Neural cell (in vitro differentiated cells): ENCODE data around the gene CCDC150. TPM values are rescaled to one million over a fixed set of nuclear protein-coding genes. Genes with fewer than 3 reads are reported as not detected.
"Not testable (repeated sequence)": the region's sequence is repeated elsewhere in the genome, so short reads cannot be mapped to it uniquely, and the experiment has no call there.

Source experiments
- H2AFZ ChIP-seq: fragments of 200-600, 300-800 bp; sonication (generic), shearing (Covaris generic); 2 replicates; pipeline ENCODE4 v1.6.0; 2014; ENCODE audit warnings: low read depth, mild to moderate bottlenecking, antibody characterized with exemption, low read length, moderate library complexity
- H3F3A ChIP-seq: fragments of 200-600 bp; shearing (Covaris generic); 2 replicates; pipeline ENCODE4 v1.6.1; 2016; ENCODE audit warnings: mild to moderate bottlenecking, moderate library complexity, mixed read lengths, antibody characterized with exemption, low read length; ENCODE audit not compliant: insufficient read depth, poor library complexity, severe bottlenecking
- H3K27ac ChIP-seq: fragments of 200-600, 300-800 bp; sonication (generic), shearing (Covaris generic); 2 replicates; pipeline ENCODE4 v1.5.1; 2014; ENCODE audit warnings: mild to moderate bottlenecking, low read length, moderate library complexity
- H3K27me3 ChIP-seq: fragments of 300-800, 200-600 bp; sonication (generic), shearing (Covaris generic); 2 replicates; pipeline ENCODE4 v1.6.0; 2014; ENCODE audit warnings: mild to moderate bottlenecking, low read depth, low read length, moderate library complexity; ENCODE audit not compliant: insufficient read depth
- H3K36me3 ChIP-seq: fragments of 300-800, 200-600 bp; sonication (generic), shearing (Covaris generic); 2 replicates; pipeline ENCODE4 v1.5.1; 2014; ENCODE audit warnings: mild to moderate bottlenecking, antibody characterized with exemption, low read length, moderate library complexity; ENCODE audit not compliant: insufficient read depth
- H3K4me2 ChIP-seq: fragments of 300-800, 200-600 bp; sonication (generic), shearing (Covaris generic); 2 replicates; pipeline ENCODE4 v1.6.0; 2014; ENCODE audit warnings: mild to moderate bottlenecking, low read length
- H3K4me3 ChIP-seq: fragments of 300-800, 200-600 bp; sonication (generic), shearing (Covaris generic); 2 replicates; pipeline ENCODE4 v1.5.1; 2014; ENCODE audit warnings: mild to moderate bottlenecking, low read length, moderate library complexity
- H3K79me2 ChIP-seq: fragments of 200-600 bp; shearing (Covaris generic); replicated peaks from 2 replicates; pipeline ENCODE4 v1.6.0; 2014; ENCODE audit warnings: mild to moderate bottlenecking, low read length, moderate library complexity; ENCODE audit not compliant: insufficient read depth
- H3K9ac ChIP-seq: fragments of 300-800, 200-600 bp; sonication (generic), shearing (Covaris generic); 2 replicates; pipeline ENCODE4 v1.6.1; 2016; ENCODE audit warnings: mild to moderate bottlenecking, low read length, mixed read lengths
- H3K9me2 ChIP-seq: fragments of 200-600 bp; shearing (Covaris generic); 2 replicates; pipeline ENCODE4 v1.6.1; 2016; ENCODE audit warnings: mild to moderate bottlenecking, low read length, mixed read lengths; ENCODE audit not compliant: insufficient read depth
- H3K9me3 ChIP-seq: fragments of 200-600, 300-800 bp; sonication (generic), shearing (Covaris generic); 2 replicates; pipeline ENCODE4 v1.6.1; 2016; ENCODE audit warnings: mild to moderate bottlenecking, mixed run types, low read length, moderate library complexity, mixed read lengths
- H4K20me1 ChIP-seq: fragments of 200-600 bp; shearing (Covaris generic); 2 replicates; pipeline ENCODE4 v1.6.1; 2016; ENCODE audit warnings: mild to moderate bottlenecking, mixed run types; ENCODE audit not compliant: insufficient read depth
- EP300 ChIP-seq: fragments of 450-650 bp; conservative IDR thresholded peaks from 2 replicates; pipeline ENCODE4 v1.6.1; 2014; ENCODE audit warnings: antibody characterized with exemption, mild to moderate bottlenecking, moderate library complexity; ENCODE audit not compliant: poor library complexity, severe bottlenecking
- EZH2 ChIP-seq: fragments of 200-600, 300-800 bp; shearing (Covaris generic), sonication (generic); IDR thresholded peaks from 2 replicates; pipeline ENCODE4 v1.6.1; 2014; ENCODE audit warnings: antibody characterized with exemption, low read length, borderline replicate concordance, mild to moderate bottlenecking; ENCODE audit not compliant: insufficient read depth, poor library complexity, severe bottlenecking
- MXI1 ChIP-seq: fragments of 450-650 bp; conservative IDR thresholded peaks from 2 replicates; pipeline ENCODE4 v1.6.1; 2014; ENCODE audit warnings: antibody characterized with exemption, mild to moderate bottlenecking; ENCODE audit not compliant: poor library complexity, severe bottlenecking
- POLR2AphosphoS5 ChIP-seq: IDR thresholded peaks from 2 replicates; pipeline ENCODE4 v1.6.1; 2012
- RAD21 ChIP-seq: fragments of 450-650 bp; conservative IDR thresholded peaks from 2 replicates; pipeline ENCODE4 v1.6.1; 2014; ENCODE audit warnings: antibody characterized with exemption, mild to moderate bottlenecking, moderate library complexity
- SMC3 ChIP-seq: fragments of 450-650 bp; conservative IDR thresholded peaks from 2 replicates; pipeline ENCODE4 v1.6.1; 2014; ENCODE audit warnings: antibody characterized with exemption, mild to moderate bottlenecking, moderate library complexity; ENCODE audit not compliant: poor library complexity
- TAF1 ChIP-seq: IDR thresholded peaks from 2 replicates; pipeline ENCODE4 v1.6.1; 2012; ENCODE audit warnings: low read depth
- polyA plus RNA-seq: library from polyadenylated mRNA; depleted of rRNA; stranded (reverse); fragments of >200 nt; gene quantifications from 2 replicates; pipeline ENCODE4 v1.2.3, GENCODE V29; 2014
- TF ChIP-seq, protein P1 (sequence below): fragments of 450-650 bp; IDR thresholded peaks from 2 replicates; pipeline ENCODE4 v1.5.1; 2014; ENCODE audit warnings: antibody characterized with exemption, mild to moderate bottlenecking, moderate library complexity; ENCODE audit not compliant: poor library complexity, severe bottlenecking
- TF ChIP-seq, protein P2 (sequence below): IDR thresholded peaks from 2 replicates; pipeline ENCODE4 v1.6.1; 2012; ENCODE audit warnings: borderline replicate concordance

CCDC150 gene
- polyA plus RNA-seq, 1 donor from 2014 or later, result 0.57 TPM

DNA sequence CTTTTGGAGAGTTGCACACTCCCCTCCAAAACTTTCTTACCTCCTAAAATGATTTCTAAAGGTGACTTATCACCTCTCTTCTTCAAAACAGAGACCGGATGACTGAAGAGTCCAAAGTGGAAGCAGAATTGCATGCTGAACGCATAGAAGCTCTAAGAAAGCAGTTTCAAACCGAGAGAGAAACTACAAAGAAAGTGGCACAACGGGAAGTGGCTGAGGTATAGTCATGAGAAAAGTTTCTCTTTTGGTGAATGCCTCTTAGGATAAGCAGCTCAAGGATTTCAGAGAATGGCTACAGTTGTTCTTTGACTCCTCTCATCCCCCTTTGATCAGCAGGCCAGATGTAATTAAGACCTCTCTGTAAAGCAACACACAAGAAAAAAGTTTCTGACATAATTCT, 86.4 kb downstream of the CCDC150 start:
- no peak overlapping the region for H2AFZ ChIP-seq
- H4K20me1 ChIP-seq, result no peaks in the 10 kb centered on the region
- no peaks in the 10 kb centered on the region for H3F3A ChIP-seq
- H3K9ac ChIP-seq, result no peak overlapping the region
- TF ChIP-seq, protein P1, sequence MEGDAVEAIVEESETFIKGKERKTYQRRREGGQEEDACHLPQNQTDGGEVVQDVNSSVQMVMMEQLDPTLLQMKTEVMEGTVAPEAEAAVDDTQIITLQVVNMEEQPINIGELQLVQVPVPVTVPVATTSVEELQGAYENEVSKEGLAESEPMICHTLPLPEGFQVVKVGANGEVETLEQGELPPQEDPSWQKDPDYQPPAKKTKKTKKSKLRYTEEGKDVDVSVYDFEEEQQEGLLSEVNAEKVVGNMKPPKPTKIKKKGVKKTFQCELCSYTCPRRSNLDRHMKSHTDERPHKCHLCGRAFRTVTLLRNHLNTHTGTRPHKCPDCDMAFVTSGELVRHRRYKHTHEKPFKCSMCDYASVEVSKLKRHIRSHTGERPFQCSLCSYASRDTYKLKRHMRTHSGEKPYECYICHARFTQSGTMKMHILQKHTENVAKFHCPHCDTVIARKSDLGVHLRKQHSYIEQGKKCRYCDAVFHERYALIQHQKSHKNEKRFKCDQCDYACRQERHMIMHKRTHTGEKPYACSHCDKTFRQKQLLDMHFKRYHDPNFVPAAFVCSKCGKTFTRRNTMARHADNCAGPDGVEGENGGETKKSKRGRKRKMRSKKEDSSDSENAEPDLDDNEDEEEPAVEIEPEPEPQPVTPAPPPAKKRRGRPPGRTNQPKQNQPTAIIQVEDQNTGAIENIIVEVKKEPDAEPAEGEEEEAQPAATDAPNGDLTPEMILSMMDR, result no peak
- TF ChIP-seq TAF1, result no peak
- no peak for TF ChIP-seq SMC3
- no peak for TF ChIP-seq MXI1
- no peak overlapping the region for H3K4me2 ChIP-seq
- H3K9me3 ChIP-seq, result no peaks in the 10 kb centered on the region
- no peaks in the 10 kb centered on the region for H3K79me2 ChIP-seq
- no peak overlapping the region for H3K27ac ChIP-seq
- no peaks in the 10 kb centered on the region for H3K27me3 ChIP-seq
- H3K9me2 ChIP-seq, result no peaks in the 10 kb centered on the region
- H3K36me3 ChIP-seq, result no peaks in the 10 kb centered on the region
- no peak overlapping the region for H3K4me3 ChIP-seq

DNA sequence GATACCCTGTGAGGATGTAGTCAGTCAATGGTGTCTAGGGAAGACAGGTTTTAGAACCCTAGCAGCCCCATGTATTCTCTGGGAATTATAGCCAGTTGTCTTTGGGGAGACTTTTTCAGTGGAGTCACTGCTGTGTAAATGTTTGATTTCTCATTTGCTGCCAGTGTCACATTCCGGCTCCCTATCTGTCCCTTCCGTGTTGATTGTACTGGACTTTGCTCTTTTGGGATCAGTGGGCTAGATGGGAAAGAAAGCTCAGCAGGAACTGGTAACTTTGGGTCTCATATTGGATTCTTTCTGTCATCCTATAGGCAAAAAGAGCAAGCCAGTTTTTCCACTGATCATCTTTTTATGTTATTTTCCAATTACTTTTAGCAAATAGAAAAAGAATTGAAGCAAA, 89.9 kb downstream of the CCDC150 start:
- no peak overlapping the region for H2AFZ ChIP-seq
- TF ChIP-seq, protein P2, sequence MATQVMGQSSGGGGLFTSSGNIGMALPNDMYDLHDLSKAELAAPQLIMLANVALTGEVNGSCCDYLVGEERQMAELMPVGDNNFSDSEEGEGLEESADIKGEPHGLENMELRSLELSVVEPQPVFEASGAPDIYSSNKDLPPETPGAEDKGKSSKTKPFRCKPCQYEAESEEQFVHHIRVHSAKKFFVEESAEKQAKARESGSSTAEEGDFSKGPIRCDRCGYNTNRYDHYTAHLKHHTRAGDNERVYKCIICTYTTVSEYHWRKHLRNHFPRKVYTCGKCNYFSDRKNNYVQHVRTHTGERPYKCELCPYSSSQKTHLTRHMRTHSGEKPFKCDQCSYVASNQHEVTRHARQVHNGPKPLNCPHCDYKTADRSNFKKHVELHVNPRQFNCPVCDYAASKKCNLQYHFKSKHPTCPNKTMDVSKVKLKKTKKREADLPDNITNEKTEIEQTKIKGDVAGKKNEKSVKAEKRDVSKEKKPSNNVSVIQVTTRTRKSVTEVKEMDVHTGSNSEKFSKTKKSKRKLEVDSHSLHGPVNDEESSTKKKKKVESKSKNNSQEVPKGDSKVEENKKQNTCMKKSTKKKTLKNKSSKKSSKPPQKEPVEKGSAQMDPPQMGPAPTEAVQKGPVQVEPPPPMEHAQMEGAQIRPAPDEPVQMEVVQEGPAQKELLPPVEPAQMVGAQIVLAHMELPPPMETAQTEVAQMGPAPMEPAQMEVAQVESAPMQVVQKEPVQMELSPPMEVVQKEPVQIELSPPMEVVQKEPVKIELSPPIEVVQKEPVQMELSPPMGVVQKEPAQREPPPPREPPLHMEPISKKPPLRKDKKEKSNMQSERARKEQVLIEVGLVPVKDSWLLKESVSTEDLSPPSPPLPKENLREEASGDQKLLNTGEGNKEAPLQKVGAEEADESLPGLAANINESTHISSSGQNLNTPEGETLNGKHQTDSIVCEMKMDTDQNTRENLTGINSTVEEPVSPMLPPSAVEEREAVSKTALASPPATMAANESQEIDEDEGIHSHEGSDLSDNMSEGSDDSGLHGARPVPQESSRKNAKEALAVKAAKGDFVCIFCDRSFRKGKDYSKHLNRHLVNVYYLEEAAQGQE, result no peak
- TF ChIP-seq POLR2AphosphoS5 (no peak), TAF1 (no peak), RAD21 (no peak), EZH2 (no peak), MXI1 (no peak), SMC3 (no peak), EP300 (no peak)
- TF ChIP-seq, protein P1, result no peak
- no peaks in the 10 kb centered on the region for H3K9me2 ChIP-seq
- no peaks in the 10 kb centered on the region for H3K9me3 ChIP-seq
- no peaks in the 10 kb centered on the region for H3K27me3 ChIP-seq
- H3K27ac ChIP-seq, result no peak overlapping the region
- H4K20me1 ChIP-seq, result no peaks in the 10 kb centered on the region
- H3K79me2 ChIP-seq, result no peaks in the 10 kb centered on the region
- H3K4me2 ChIP-seq, result no peak overlapping the region
- H3K4me3 ChIP-seq, result no peak overlapping the region
- H3K9ac ChIP-seq, result no peak overlapping the region
- no peaks in the 10 kb centered on the region for H3F3A ChIP-seq
- H3K36me3 ChIP-seq, result no peaks in the 10 kb centered on the region

DNA sequence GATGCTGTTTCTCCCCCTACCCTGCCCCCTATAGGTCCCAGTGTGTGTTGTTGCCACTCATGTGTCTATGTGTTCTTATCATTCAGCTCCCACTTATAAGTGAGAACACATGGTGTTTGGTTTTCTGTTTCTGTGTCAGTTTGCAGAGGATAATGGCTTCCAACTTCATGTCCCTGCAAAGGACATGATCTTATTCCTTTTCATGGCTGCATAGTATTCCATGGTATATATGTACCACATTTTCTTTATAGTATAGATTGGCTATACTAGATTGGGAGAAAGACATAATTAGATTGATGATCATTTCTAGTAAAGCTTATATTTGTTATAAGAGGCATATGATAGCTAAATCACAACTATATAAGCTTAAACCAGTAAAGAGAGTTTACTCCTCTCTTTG, 97.1 kb downstream of the CCDC150 start:
- H3K9me2 ChIP-seq, H4K20me1 ChIP-seq, H3K36me3 ChIP-seq, H3K27me3 ChIP-seq, H3K9me3 ChIP-seq, H3F3A ChIP-seq, H3K4me2 ChIP-seq, H3K79me2 ChIP-seq, H2AFZ ChIP-seq, H3K27ac ChIP-seq, H3K9ac ChIP-seq, H3K4me3 ChIP-seq: not testable (repeated sequence)
